ENCODE results near the gene FGFRL1.
"Not testable (repeated sequence)": the region's sequence is repeated elsewhere in the genome, so short reads cannot be mapped to it uniquely, and the experiment has no call there.

GRCh38 chr4:1054696-1055242 is 43.3 kb downstream of the FGFRL1 start:
- not testable (repeated sequence) for TF ChIP-seq CTCF (IDR thresholded peaks at IDR 0.05; ENCODE audit: insufficient read depth, low read length); POLR2AphosphoS5 (IDR thresholded peaks at IDR 0.05; ENCODE audit: low read depth)
